ENCODE results near the gene NARS2.
"Not testable (repeated sequence)": the region's sequence is repeated elsewhere in the genome, so short reads cannot be mapped to it uniquely, and the experiment has no call there.

The NARS2 gene

GRCh38 chr11:78574386-78575381, at the start of gene NARS2:
NARS2 (minus strand) TSS chr11:78574864; CDS start chr11:78574488, 376 bp downstream.
- DNase-seq: peak; percentile 93

GRCh38 chr11:78622666-78623065, 48.0 kb upstream of the NARS2 start:
- no peak for DNase-seq

- no peak for DNase-seq
Measured at GRCh38 chr11:78620159-78620558, 45.5 kb upstream of the NARS2 start.

GRCh38 chr11:78615724-78616123, 41.1 kb upstream of the NARS2 start:
- DNase-seq: no peak

GRCh38 chr11:78613378-78613813, 38.7 kb upstream of the NARS2 start:
- DNase-seq: no peak

GRCh38 chr11:78612721-78613377, 38.2 kb upstream of the NARS2 start:
- DNase-seq: no peak

GRCh38 chr11:78609321-78609720, 34.7 kb upstream of the NARS2 start:
- not testable (repeated sequence) for DNase-seq

GRCh38 chr11:78607696-78608095, 33.0 kb upstream of the NARS2 start:
- no peak for DNase-seq

- no peak for DNase-seq
Measured at GRCh38 chr11:78606667-78607066, 32.0 kb upstream of the NARS2 start.

GRCh38 chr11:78605296-78605695, 30.6 kb upstream of the NARS2 start:
- DNase-seq: no peak

- no peak for DNase-seq
Measured at GRCh38 chr11:78603792-78604191, 29.1 kb upstream of the NARS2 start.

- DNase-seq: not testable (repeated sequence)
Measured at GRCh38 chr11:78602771-78603170, 28.1 kb upstream of the NARS2 start.

- DNase-seq: not testable (repeated sequence)
Measured at GRCh38 chr11:78601066-78601465, 26.4 kb upstream of the NARS2 start.

GRCh38 chr11:78597579-78597978, 22.9 kb upstream of the NARS2 start:
- not testable (repeated sequence) for DNase-seq

- no peak for DNase-seq
Measured at GRCh38 chr11:78595436-78596130, 20.9 kb upstream of the NARS2 start.

GRCh38 chr11:78594814-78595213, 20.1 kb upstream of the NARS2 start:
- no peak for DNase-seq

- DNase-seq: no peak
Measured at GRCh38 chr11:78588517-78588916, 13.9 kb upstream of the NARS2 start.

- DNase-seq: no peak
Measured at GRCh38 chr11:78587446-78587845, 12.8 kb upstream of the NARS2 start.

- no peak for DNase-seq
Measured at GRCh38 chr11:78586452-78587046, 11.9 kb upstream of the NARS2 start.

GRCh38 chr11:78583889-78584288, 9.2 kb upstream of the NARS2 start:
- DNase-seq: no peak

GRCh38 chr11:78577495-78577894, 2.8 kb upstream of the NARS2 start:
- no peak for DNase-seq

- no peak for DNase-seq
Measured at GRCh38 chr11:78576549-78577097, 2.0 kb upstream of the NARS2 start.

- no peak for DNase-seq
Measured at GRCh38 chr11:78575478-78575877, 814 bp upstream of the NARS2 start.

Measured in NK-92 treated with Interleukin-12 subunit alpha and Interleukin-12 subunit beta, amount 100 ng/mL, for 24 hours (cell line).